Measurements from ENCODE around the gene GNB1. TPM values are rescaled to one million over a fixed set of nuclear protein-coding genes. Genes with fewer than 3 reads are reported as not detected.

GNB1 gene
- total RNA-seq, 4 donors from 2014 or later: 154 to 200 (median 174) TPM

GRCh38 chr1:1926346-1926811 lies 35.5 kb upstream of the GNB1 start:
- intact Hi-C loops (cut with DNase I): no loop called here
- Histone ChIP-seq H3K4me3 (replicated peaks in 1 of 3) (no peak overlapping the region), H3K27me3 (no peaks in the 10 kb centered on the region), H3K36me3 (no peaks in the 10 kb centered on the region), H3K9me3 (no peaks in the 10 kb centered on the region), H3K27ac (no peak overlapping the region), H3K4me1 (no peaks in the 10 kb centered on the region)
- TF ChIP-seq POLR2A (IDR thresholded peaks at IDR 0.05) (no peak), CTCF (IDR thresholded peaks at IDR 0.05) (no peak)
- no peak for DNase-seq
- WGBS, 2 donors: 82 to 86% methylated on average over 17 to 23 of the region's 26 CpGs

- H3K36me3 ChIP-seq: no peaks in the 10 kb centered on the region
- 75 to 79% methylated on average over 4 to 10 of the region's 27 CpGs for WGBS, 2 donors
- no peak overlapping the region for H3K4me3 ChIP-seq (replicated peaks in 1 of 3)
- no peaks in the 10 kb centered on the region for H3K4me1 ChIP-seq
- intact Hi-C loops (cut with DNase I): no loop called here
- TF ChIP-seq CTCF (IDR thresholded peaks at IDR 0.05): no peak
- TF ChIP-seq POLR2A (IDR thresholded peaks at IDR 0.05): no peak
- no peak overlapping the region for H3K27ac ChIP-seq
- H3K9me3 ChIP-seq: no peaks in the 10 kb centered on the region
- H3K27me3 ChIP-seq: no peaks in the 10 kb centered on the region
- no peak for DNase-seq
Measured at GRCh38 chr1:1925437-1926345, 34.8 kb upstream of the GNB1 start.

- no peak overlapping the region for H3K4me3 ChIP-seq (replicated peaks in 1 of 3)
- H3K4me1 ChIP-seq: peaks cover 0 to under 1% of the 10 kb centered on the region in 2 donors
- no peaks in the 10 kb centered on the region for H3K27me3 ChIP-seq
- H3K36me3 ChIP-seq: no peaks in the 10 kb centered on the region
- TF ChIP-seq POLR2A (IDR thresholded peaks at IDR 0.05) (no peak), CTCF (IDR thresholded peaks at IDR 0.05) (no peak)
- intact Hi-C loops (cut with DNase I): no loop called here
- no peak for DNase-seq
- no peak overlapping the region for H3K27ac ChIP-seq
- no peaks in the 10 kb centered on the region for H3K9me3 ChIP-seq
- 94 to 95% methylated on average over 21 of the region's 21 CpGs for WGBS, 2 donors
Measured at GRCh38 chr1:1924849-1925248, 34.0 kb upstream of the GNB1 start.

GRCh38 chr1:1924386-1924785 lies 33.5 kb upstream of the GNB1 start:
- H3K4me3 ChIP-seq (replicated peaks in 1 of 3): no peak overlapping the region
- no peaks in the 10 kb centered on the region for H3K27me3 ChIP-seq
- intact Hi-C loops (cut with DNase I): no loop called here
- no peak overlapping the region for H3K27ac ChIP-seq
- WGBS, 2 donors: 42 to 64% methylated on average over 6 to 10 of the region's 18 CpGs
- H3K9me3 ChIP-seq: no peaks in the 10 kb centered on the region
- no peaks in the 10 kb centered on the region for H3K36me3 ChIP-seq
- TF ChIP-seq CTCF (IDR thresholded peaks at IDR 0.05) (no peak), POLR2A (IDR thresholded peaks at IDR 0.05) (no peak)
- DNase-seq: no peak
- H3K4me1 ChIP-seq: peaks cover 0 to 5% of the 10 kb centered on the region in 2 donors
